Osteocyte (in vitro differentiated cells): ENCODE results near the gene GRK2. TPM values are rescaled to one million over a fixed set of nuclear protein-coding genes. Genes with fewer than 3 reads are reported as not detected.
A peak's percentile ranks its signal among the peaks of the same experiment; 100 is the strongest.

Experiments used
- DNase-seq: peaks from one replicate; pipeline ENCODE4 v3.0.0; 2021; ENCODE audit warnings: mixed read lengths; ENCODE audit not compliant: unreplicated experiment; ENCODE audit errors: extremely low spot score
- H3K27ac Mint-ChIP-seq: one replicate; pipeline ENCODE4 v1.8.0; 2021; ENCODE audit warnings: mild to moderate bottlenecking, mixed read lengths; ENCODE audit not compliant: unreplicated experiment
- H3K27me3 Mint-ChIP-seq: one replicate; pipeline ENCODE4 v1.8.0; 2021; ENCODE audit warnings: mixed read lengths; ENCODE audit not compliant: unreplicated experiment
- H3K36me3 Mint-ChIP-seq: one replicate; pipeline ENCODE4 v1.8.0; 2021; ENCODE audit warnings: mixed read lengths; ENCODE audit not compliant: unreplicated experiment
- H3K4me1 Mint-ChIP-seq: one replicate; pipeline ENCODE4 v1.8.0; 2021; ENCODE audit warnings: mixed read lengths; ENCODE audit not compliant: unreplicated experiment
- H3K4me3 Mint-ChIP-seq: one replicate; pipeline ENCODE4 v1.8.0; 2021; ENCODE audit warnings: mild to moderate bottlenecking, moderate library complexity, mixed read lengths; ENCODE audit not compliant: unreplicated experiment
- H3K9me3 Mint-ChIP-seq: one replicate; pipeline ENCODE4 v1.8.0; 2021; ENCODE audit warnings: mixed read lengths; ENCODE audit not compliant: unreplicated experiment
- CTCF ChIP-seq: fragments of 200-600 bp; sonication (generic); IDR thresholded peaks from 2 replicates; pipeline ENCODE4 v1.5.0; 2021; ENCODE audit warnings: antibody characterized with exemption, mild to moderate bottlenecking, moderate library complexity
- total RNA-seq: library from RNA; stranded (reverse); gene quantifications from 2 replicates; pipeline ENCODE4 v1.2.1, GENCODE V29; 2021

GRK2 gene
- total RNA-seq, 1 donor from 2014 or later: 45.0 TPM

- H3K27ac Mint-ChIP-seq: no peak overlapping the region
- H3K4me1 Mint-ChIP-seq: peaks cover 67% of the 10 kb centered on the region
- no peaks in the 10 kb centered on the region for H3K9me3 Mint-ChIP-seq
- no peaks in the 10 kb centered on the region for H3K36me3 Mint-ChIP-seq
- no peaks in the 10 kb centered on the region for H3K27me3 Mint-ChIP-seq
- no peak for TF ChIP-seq CTCF
- DNase-seq: no peak
- H3K4me3 Mint-ChIP-seq: no peak overlapping the region
Observed at GRCh38 chr11:67271541-67272284, 5.4 kb downstream of the GRK2 start.

- TF ChIP-seq CTCF: no peak
- Mint-ChIP-seq H3K4me1 (peaks cover 71% of the 10 kb centered on the region), H3K27me3 (no peaks in the 10 kb centered on the region), H3K4me3 (no peak overlapping the region), H3K27ac (no peak overlapping the region), H3K36me3 (no peaks in the 10 kb centered on the region), H3K9me3 (no peaks in the 10 kb centered on the region)
- DNase-seq: no peak
Observed at GRCh38 chr11:67272327-67273259, 6.3 kb downstream of the GRK2 start.

GRCh38 chr11:67273260-67273990 lies 7.2 kb downstream of the GRK2 start:
- DNase-seq: no peak
- Mint-ChIP-seq H3K4me3 (no peak overlapping the region), H3K27ac (peak overlapping the region; percentile 64), H3K4me1 (peaks cover 68% of the 10 kb centered on the region), H3K9me3 (no peaks in the 10 kb centered on the region), H3K36me3 (no peaks in the 10 kb centered on the region), H3K27me3 (no peaks in the 10 kb centered on the region)
- TF ChIP-seq CTCF: no peak

GRCh38 chr11:67274768-67275605 lies 8.7 kb downstream of the GRK2 start:
- no peaks in the 10 kb centered on the region for H3K27me3 Mint-ChIP-seq
- no peaks in the 10 kb centered on the region for H3K9me3 Mint-ChIP-seq
- H3K27ac Mint-ChIP-seq: no peak overlapping the region
- no peak overlapping the region for H3K4me3 Mint-ChIP-seq
- no peak for TF ChIP-seq CTCF
- H3K4me1 Mint-ChIP-seq: peaks cover 56% of the 10 kb centered on the region
- peaks cover 6% of the 10 kb centered on the region for H3K36me3 Mint-ChIP-seq
- DNase-seq: no peak
